ENCODE measurements around the gene NUP153. TPM values are rescaled to one million over a fixed set of nuclear protein-coding genes. Genes with fewer than 3 reads are reported as not detected.

Gene NUP153
- total RNA-seq, 1 donor from 2014 or later = 68.7 TPM

GRCh38 chr6:17632934-17633333 lies 73.8 kb downstream of the NUP153 start:
- TF ChIP-seq EZH2phosphoT487 (IDR thresholded peaks at IDR 0.05) = no peak
- Histone ChIP-seq H3K79me2 (ENCODE audit: low read depth) (peaks cover 47% of the 10 kb centered on the region), H3K4me2 (no peak overlapping the region), H3F3A (ENCODE audit: low read depth) (no peaks in the 10 kb centered on the region), H3K4me3 (no peak overlapping the region), H3K9me3 (ENCODE audit: low read depth) (no peaks in the 10 kb centered on the region), H3K4me1 (no peaks in the 10 kb centered on the region), H3K27ac (no peak overlapping the region), H3K27me3 (no peaks in the 10 kb centered on the region), H2AFZ (replicated peaks) (no peak overlapping the region), H4K20me1 (ENCODE audit: low read depth) (peaks cover 12% of the 10 kb centered on the region), H3K36me3 (peaks cover 22% of the 10 kb centered on the region), H3K9ac (no peak overlapping the region)
- H3K9me3 Mint-ChIP-seq = no peaks in the 10 kb centered on the region
- peaks cover 3% of the 10 kb centered on the region for H3K27me3 Mint-ChIP-seq (ENCODE audit: insufficient read depth, low read depth)
- peaks cover 46% of the 10 kb centered on the region for H3K36me3 Mint-ChIP-seq
- no peak overlapping the region for H3K27ac Mint-ChIP-seq
- no peak for DNase-seq (ENCODE audit: low spot score)
- no peaks in the 10 kb centered on the region for H3K4me1 Mint-ChIP-seq
- H3K4me3 Mint-ChIP-seq = no peak overlapping the region

DNA sequence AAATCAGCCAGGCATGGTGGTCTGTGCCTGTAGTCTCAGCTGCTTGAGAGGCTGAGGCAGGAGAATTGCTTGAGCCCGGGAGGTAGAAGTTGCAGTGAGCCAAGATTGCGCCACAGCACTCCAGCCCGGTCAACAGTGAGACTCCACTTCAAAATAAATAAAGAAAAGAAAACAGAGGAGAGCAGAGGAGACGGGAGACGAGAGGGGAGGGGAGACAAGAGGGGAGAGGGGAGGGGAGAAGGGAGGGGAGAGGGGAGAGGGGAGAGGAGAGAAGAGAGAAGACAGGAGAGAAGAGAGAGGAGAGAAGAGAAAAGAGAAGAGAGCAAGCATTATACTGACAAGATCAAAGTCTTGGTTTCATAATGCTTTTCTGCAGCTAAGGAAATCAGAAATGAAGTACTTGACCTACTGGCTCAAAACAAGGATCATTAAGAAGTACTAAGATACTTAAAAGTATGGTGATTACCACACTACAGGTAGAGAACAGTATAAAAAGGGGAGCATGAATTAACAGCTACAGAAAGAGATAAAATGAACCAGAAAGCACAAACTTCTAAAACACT lies 76.1 kb downstream of the NUP153 start:
- H3K27ac Mint-ChIP-seq = no peak overlapping the region
- H3K36me3 Mint-ChIP-seq = peaks cover 37% of the 10 kb centered on the region

GRCh38 chr6:17629824-17630510 lies 76.8 kb downstream of the NUP153 start:
- TF ChIP-seq CTCF (IDR thresholded peaks at IDR 0.05) = no peak
- DNase-seq (ENCODE audit: low spot score) = no peak
- Histone ChIP-seq H3K79me2 (ENCODE audit: low read depth) (peaks cover 38% of the 10 kb centered on the region), H2AFZ (replicated peaks) (no peak overlapping the region), H3K36me3 (peaks cover 26% of the 10 kb centered on the region), H3K4me1 (no peaks in the 10 kb centered on the region), H3K4me2 (no peak overlapping the region), H3K27ac (no peak overlapping the region), H3K9ac (no peak overlapping the region), H4K20me1 (ENCODE audit: low read depth) (peaks cover 12% of the 10 kb centered on the region), H3K9me3 (ENCODE audit: low read depth) (no peaks in the 10 kb centered on the region), H3F3A (ENCODE audit: low read depth) (no peaks in the 10 kb centered on the region), H3K4me3 (no peak overlapping the region), H3K27me3 (no peaks in the 10 kb centered on the region)
- Mint-ChIP-seq H3K9me3 (no peaks in the 10 kb centered on the region), H3K36me3 (peaks cover 34% of the 10 kb centered on the region), H3K4me1 (no peaks in the 10 kb centered on the region), H3K27me3 (ENCODE audit: insufficient read depth, low read depth) (peaks cover 3% of the 10 kb centered on the region), H3K4me3 (no peak overlapping the region), H3K27ac (no peak overlapping the region)

More for the DNA sequence above, 76.1 kb downstream of the NUP153 start:
- no peak overlapping the region for H3K4me3 ChIP-seq
- H3K4me3 Mint-ChIP-seq = no peak overlapping the region
- H3K27me3 Mint-ChIP-seq (ENCODE audit: insufficient read depth, low read depth) = peaks cover 3% of the 10 kb centered on the region
- no peaks in the 10 kb centered on the region for H3F3A ChIP-seq (ENCODE audit: low read depth)
- H2AFZ ChIP-seq (replicated peaks) = no peak overlapping the region
- TF ChIP-seq CTCF (IDR thresholded peaks at IDR 0.05) (no peak), EZH2phosphoT487 (IDR thresholded peaks at IDR 0.05) (no peak), EZH2 (IDR thresholded peaks at IDR 0.05) (no peak)
- H3K27me3 ChIP-seq = no peaks in the 10 kb centered on the region
- H3K79me2 ChIP-seq (ENCODE audit: low read depth) = peaks cover 41% of the 10 kb centered on the region
- H3K9ac ChIP-seq = no peak overlapping the region
- no peaks in the 10 kb centered on the region for H3K4me1 ChIP-seq
- peaks cover 12% of the 10 kb centered on the region for H4K20me1 ChIP-seq (ENCODE audit: low read depth)
- H3K4me2 ChIP-seq = no peak overlapping the region
- no peaks in the 10 kb centered on the region for H3K9me3 Mint-ChIP-seq
- H3K9me3 ChIP-seq (ENCODE audit: low read depth) = no peaks in the 10 kb centered on the region
- no peak overlapping the region for H3K27ac ChIP-seq
- peaks cover 24% of the 10 kb centered on the region for H3K36me3 ChIP-seq
- DNase-seq (ENCODE audit: low spot score) = no peak
- no peaks in the 10 kb centered on the region for H3K4me1 Mint-ChIP-seq

GRCh38 chr6:17628873-17629272 lies 77.9 kb downstream of the NUP153 start:
- peaks cover 32% of the 10 kb centered on the region for H3K36me3 ChIP-seq
- TF ChIP-seq EZH2 (IDR thresholded peaks at IDR 0.05) = no peak
- no peak for TF ChIP-seq EZH2phosphoT487 (IDR thresholded peaks at IDR 0.05)
- no peak for TF ChIP-seq CTCF (IDR thresholded peaks at IDR 0.05)
- H3K27ac ChIP-seq = no peak overlapping the region
- H3K9ac ChIP-seq = no peak overlapping the region
- no peaks in the 10 kb centered on the region for H3K27me3 ChIP-seq
- H3K36me3 Mint-ChIP-seq = peaks cover 38% of the 10 kb centered on the region
- no peak overlapping the region for H3K4me2 ChIP-seq
- no peak for DNase-seq (ENCODE audit: low spot score)
- H3K9me3 ChIP-seq (ENCODE audit: low read depth) = no peaks in the 10 kb centered on the region
- no peaks in the 10 kb centered on the region for H3K4me1 Mint-ChIP-seq
- H3K4me3 ChIP-seq = no peak overlapping the region
- no peak overlapping the region for H2AFZ ChIP-seq (replicated peaks)
- H3F3A ChIP-seq (ENCODE audit: low read depth) = no peaks in the 10 kb centered on the region
- no peaks in the 10 kb centered on the region for H3K9me3 Mint-ChIP-seq
- peaks cover 12% of the 10 kb centered on the region for H4K20me1 ChIP-seq (ENCODE audit: low read depth)
- no peaks in the 10 kb centered on the region for H3K4me1 ChIP-seq
- no peak overlapping the region for H3K4me3 Mint-ChIP-seq
- peaks cover 29% of the 10 kb centered on the region for H3K79me2 ChIP-seq (ENCODE audit: low read depth)
- no peak overlapping the region for H3K27ac Mint-ChIP-seq
- H3K27me3 Mint-ChIP-seq (ENCODE audit: insufficient read depth, low read depth) = peaks cover 3% of the 10 kb centered on the region

Data from neural progenitor cell (in vitro differentiated cells).